IMR-90 (cell line): ENCODE data around the gene MEF2C.

ENCODE experiments used
- SMC3 ChIP-seq: fragments of 150-350 bp; IDR thresholded peaks from 2 replicates; pipeline ENCODE4 v1.6.1; 2016; ENCODE audit warnings: low read depth, mild to moderate bottlenecking, antibody characterized with exemption, low read length, moderate library complexity
- TF ChIP-seq, protein P1 (sequence below): conservative IDR thresholded peaks from 2 replicates; pipeline ENCODE4 v1.5.1; 2012; ENCODE audit warnings: mild to moderate bottlenecking, low read depth, low read length, improper control_type of control experiment

GRCh38 chr5:88691230-88691582, 191.8 kb downstream of the MEF2C start:
- TF ChIP-seq, protein P1, sequence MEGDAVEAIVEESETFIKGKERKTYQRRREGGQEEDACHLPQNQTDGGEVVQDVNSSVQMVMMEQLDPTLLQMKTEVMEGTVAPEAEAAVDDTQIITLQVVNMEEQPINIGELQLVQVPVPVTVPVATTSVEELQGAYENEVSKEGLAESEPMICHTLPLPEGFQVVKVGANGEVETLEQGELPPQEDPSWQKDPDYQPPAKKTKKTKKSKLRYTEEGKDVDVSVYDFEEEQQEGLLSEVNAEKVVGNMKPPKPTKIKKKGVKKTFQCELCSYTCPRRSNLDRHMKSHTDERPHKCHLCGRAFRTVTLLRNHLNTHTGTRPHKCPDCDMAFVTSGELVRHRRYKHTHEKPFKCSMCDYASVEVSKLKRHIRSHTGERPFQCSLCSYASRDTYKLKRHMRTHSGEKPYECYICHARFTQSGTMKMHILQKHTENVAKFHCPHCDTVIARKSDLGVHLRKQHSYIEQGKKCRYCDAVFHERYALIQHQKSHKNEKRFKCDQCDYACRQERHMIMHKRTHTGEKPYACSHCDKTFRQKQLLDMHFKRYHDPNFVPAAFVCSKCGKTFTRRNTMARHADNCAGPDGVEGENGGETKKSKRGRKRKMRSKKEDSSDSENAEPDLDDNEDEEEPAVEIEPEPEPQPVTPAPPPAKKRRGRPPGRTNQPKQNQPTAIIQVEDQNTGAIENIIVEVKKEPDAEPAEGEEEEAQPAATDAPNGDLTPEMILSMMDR = no peak
- no peak for TF ChIP-seq SMC3
